GM18498 (cell line): ENCODE data around the gene IMP3.
"Not testable (repeated sequence)": the region's sequence is repeated elsewhere in the genome, so short reads cannot be mapped to it uniquely, and the experiment has no call there.

Experiments
- ATAC-seq: cut with Tn5 transposase; IDR thresholded peaks from one replicate; pipeline ENCODE4 v1.9.1; 2021; ENCODE audit warnings: mild to moderate bottlenecking, moderate library complexity; ENCODE audit not compliant: unreplicated experiment

IMP3 gene, protein sequence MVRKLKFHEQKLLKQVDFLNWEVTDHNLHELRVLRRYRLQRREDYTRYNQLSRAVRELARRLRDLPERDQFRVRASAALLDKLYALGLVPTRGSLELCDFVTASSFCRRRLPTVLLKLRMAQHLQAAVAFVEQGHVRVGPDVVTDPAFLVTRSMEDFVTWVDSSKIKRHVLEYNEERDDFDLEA

DNA sequence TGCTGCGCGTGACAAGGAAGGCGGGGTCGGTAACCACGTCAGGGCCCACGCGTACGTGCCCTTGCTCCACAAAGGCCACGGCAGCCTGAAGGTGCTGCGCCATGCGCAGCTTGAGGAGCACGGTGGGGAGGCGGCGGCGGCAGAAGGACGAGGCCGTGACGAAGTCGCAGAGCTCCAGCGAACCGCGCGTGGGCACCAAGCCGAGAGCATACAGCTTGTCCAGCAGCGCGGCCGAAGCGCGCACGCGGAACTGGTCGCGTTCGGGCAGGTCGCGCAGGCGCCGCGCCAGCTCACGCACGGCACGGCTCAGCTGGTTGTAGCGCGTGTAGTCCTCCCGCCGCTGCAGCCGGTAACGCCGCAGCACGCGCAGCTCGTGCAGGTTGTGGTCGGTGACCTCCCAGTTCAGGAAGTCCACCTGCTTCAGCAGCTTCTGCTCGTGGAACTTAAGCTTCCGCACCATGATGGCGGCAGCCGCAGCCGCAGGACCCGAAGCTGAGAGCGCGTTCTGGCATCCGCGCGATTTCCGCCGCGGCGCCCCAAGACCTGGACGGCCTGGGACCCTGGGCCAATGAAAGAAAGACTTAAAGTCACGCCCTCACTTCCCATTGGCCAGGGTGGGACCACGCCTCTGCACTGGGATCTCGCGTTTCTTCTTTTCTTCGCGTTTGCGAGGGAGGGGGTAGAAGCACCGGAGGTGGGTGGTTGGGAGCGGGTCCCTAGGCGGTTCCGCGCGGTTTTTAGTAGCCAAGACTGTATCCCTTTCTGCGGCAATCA is at the start of gene IMP3:
TSS of gene IMP3 (minus strand) at position 516 of the 774 bp plus-strand sequence. CDS start at position 460, 56 bp downstream.
- ATAC-seq, result peak; percentile 92

DNA sequence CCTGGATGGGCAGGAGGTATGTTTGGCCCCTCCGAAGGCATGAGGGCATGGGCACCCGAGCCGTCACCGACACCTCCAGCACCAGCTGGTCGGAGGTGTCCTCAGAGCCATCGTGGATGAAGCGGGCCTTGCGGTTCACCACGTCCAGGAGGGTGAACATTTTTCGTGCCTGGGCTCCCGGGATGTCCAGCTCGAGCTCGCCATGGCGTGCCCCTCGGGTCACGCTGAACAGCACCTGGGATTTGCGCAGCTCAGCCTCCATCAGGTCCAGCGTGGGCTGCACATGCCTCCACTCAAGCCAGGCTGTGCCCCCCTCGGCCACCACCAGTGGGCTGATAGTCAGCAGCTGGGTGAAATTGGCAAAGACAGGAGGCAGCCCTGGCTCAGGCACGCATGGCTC is 49.4 kb upstream of the IMP3 start:
- not testable (repeated sequence) for ATAC-seq

DNA sequence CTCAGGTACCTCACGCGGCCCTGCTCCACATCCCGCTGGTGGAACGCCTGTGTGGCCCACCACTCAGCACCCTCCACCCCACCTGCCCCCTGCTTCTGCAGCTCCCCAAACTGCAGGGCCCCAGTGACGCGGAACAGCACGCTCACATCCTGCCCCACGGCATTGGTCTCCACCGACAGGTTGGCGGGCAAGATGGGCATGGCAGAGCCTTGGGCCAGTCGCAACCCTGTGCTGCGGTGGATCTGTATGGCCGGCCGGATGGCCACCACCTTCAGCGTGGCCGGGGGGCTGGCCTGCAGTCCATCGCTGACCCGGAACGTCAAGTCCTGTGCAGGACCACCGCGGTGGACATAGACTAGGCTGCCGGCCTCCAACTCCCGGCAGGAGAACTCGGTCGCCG is 48.8 kb upstream of the IMP3 start:
- ATAC-seq, result no peak

DNA sequence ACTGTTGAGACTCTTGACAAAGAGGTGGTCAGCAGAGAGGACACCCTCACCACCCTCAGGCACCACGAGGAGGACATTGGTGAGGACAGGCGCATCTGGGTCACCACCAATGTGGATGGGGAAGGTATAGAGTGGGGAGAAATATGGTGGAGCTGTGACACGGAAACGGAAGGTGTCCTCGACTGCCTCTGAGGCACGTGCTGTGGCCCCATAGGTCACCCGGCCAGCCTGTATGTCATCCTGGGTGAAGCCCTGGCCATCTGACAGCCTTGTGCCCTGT is 48.2 kb upstream of the IMP3 start:
- ATAC-seq, result no peak

DNA sequence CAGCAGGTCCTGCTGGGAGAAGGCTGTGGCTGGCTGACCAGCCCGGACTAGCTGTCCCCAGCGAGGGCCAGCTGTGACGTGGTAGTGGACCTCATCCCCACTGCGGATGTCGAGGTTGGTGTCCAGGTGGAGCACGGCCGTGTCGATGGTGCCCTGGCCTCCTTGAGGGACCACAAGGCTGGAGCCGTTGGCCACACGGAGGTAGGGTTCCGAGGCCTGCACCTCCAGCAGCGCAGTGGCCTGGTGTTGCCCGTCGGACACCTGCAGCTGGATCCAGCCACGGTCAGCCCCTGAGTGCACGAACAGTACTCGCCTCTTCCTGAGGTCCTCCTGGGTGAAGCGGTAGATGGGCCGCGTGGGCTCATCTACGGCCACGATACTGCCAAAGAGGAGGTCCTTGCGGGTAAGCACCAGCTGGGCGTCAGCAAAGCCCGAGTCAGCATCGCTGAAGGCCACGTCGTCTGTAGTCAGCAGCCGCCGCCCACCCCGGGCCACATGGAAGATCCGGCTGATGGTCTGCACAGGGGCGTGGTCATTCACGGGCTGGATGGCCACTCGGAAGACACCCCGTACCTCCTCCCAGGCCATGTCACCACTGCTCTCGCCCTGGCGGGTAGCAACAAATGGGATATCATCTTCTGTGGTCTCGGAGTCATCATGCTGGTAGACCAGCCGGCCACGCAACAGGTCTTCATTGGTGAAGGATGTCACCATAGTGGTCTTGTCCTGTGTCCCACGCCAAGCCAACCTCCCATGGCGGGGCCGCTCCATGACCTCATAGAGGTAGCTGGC is 47.7 kb upstream of the IMP3 start:
- no peak for ATAC-seq

DNA sequence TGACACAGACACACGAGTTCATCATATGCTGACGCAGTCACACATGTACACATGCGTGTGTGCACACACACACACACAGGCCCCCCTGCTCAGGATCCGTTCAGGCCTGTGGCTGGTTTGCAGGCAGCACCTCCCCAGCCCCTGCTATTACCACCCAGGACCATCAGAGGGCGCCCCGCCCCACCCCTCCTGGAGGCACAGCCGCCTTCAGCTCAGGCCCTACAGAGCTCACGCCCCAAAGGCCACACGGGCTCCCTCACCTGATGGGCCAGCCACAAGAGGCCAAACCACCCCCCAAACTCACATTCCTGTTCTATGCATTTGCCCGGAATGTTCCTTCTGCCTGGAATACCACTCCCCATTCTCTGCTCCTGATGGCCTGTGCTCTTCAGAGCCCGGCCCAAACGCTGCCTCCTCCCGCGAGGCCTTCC is 46.2 kb upstream of the IMP3 start:
- ATAC-seq, result not testable (repeated sequence)

DNA sequence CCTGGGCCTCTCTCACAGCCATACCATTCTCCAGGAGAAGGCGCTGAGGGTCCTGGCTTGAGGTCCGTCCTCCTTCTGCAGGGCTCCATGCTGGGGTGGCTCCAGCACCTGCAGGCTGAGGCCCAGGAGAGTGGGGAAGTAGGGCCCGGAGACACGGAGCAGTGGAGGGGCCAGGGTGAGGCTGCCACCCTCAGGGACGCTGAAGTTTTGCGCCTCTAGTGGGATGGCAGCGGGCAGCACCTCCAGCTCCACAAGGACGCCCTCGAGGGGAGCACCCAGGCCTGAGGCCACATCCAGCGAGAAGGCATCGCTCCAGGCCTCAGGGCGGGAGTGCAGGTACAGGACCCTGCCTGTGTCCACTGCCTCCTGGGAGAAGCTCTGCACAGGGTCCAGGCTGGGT is 45.2 kb upstream of the IMP3 start:
- no peak for ATAC-seq

DNA sequence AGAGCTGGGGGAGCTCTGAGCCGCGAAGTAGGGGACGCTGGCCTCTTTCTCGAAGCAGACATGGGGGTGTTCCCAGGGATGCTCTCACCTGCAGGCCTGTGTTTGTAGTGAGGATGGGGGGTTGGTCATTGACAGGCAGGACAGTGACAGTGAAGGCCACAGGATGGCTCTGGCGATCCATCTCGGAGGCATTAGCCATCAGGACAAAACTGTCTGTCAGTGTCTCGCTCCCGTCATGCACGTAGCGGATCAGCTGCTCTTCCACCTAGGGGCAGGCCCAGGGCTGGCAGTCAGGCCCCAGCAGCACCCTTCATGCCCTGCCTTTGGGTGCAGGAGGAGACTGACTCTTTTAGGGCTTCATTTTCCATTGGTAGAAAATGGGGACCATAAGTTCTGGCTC is 44.6 kb upstream of the IMP3 start:
- ATAC-seq, result no peak

DNA sequence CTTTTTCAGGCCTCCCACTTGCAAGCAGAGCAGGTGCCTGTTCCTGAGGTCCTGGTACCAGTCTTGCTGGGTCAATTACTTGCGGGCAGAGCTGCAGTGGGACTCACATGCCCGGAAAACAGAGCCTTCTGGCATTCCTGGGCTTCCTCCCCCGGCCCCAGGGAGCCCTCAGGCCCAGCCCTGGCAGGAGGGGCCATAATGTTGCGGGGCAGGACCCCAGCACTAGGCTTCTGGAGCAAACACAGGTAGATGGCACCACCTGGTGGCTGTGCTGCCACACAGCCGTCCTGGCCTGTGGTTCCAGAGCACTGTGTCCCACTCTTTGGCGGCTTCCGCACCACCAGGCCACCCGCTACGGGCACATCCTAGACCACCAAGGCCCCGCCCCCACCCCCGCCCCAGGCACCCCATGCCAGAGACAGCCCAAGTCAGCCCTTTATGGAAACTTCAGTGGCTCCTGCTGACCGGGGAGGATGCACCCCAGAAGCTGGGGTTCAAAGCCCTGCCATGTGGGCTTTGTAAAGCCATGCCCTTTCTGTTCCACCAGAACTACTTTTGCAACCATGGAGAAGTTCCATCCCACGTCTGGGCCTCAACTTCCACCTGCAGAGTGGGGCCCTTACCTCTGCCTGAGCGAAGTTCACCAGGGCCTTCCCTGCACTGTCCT is 43.8 kb upstream of the IMP3 start:
- not testable (repeated sequence) for ATAC-seq

DNA sequence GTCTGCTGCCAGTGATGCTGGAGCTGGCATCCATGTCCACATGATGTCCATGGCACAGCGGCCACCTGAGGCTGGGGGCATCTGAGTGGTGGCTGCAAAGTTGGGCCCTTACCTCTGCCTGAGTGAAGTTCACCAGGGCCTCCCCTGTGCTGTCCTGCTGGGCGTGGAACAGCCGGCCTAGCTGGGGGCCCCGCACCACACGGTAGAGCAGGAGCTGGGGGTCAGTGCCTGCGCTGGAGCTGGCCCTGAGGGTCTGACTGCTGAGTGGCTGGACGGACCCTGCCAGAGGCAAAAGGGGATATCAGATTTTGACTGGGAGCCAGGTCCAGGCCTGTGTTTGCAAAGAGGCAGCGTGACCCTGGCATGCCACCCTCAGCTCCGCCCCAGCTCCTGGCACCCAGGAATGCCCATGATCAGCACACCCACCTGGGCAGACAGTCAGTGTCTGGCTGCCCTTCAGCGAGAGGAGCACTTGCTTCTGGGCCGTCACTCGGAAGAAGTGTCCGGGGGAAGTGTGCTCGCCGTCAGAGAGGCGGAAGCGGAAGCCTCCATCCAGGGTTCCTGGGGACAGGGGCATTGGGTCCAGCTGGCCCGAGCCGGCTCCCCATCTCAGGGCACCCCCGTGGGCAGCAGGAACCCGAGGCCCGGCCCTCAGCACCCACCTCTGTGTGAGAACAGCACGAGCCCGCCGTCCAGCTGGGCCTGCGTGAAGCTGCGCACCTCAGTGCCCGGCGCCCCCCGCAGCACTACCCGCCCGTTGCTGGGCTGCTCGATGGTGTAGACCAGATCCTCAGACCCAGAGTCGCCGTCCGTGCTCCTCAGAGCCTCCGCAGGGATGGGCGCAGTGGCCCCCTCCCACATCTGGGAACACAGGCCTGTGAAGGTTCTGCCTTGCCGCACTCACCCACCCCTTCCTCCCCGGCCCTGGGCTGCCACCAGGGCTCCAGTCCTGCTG is 42.4 kb upstream of the IMP3 start:
- no peak for ATAC-seq

DNA sequence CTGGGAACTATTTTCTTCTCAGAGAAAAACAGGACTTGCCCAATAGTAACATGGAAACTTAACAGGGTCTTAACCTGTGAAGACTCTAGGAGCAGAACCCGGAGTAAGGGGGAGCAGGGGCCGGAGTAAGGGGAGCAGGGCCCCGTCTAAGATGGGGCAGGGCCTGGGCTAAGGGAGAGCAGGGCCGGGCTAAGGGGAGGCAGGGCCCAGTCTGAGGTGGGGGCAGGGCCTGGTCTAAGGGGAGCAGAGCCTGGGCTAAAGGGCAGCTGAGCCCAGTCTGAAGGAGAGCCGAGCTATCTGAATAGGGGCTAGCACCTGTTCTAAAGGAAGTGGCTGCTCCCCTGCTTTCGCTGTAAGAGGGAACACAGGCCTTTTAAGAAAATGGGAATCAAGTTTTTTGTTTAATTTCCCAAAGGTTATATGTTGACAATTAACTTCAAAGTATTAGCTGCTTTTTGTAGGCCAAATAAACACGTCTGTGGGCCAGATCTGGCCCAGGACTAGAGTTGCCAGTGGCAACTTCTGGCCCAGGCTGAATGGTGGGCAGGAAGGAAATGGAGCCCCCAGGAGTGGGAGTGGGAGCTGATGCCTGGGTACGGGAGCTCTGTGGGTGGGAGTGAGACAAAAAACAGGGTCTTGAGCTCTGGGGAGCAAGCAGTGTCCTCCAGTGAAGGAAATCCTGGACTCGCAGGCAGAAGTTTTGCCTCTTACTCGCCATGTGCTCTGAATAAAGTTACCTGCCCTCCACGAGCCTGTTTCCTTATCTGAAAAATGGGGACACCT is 40.2 kb upstream of the IMP3 start:
- no peak for ATAC-seq

DNA sequence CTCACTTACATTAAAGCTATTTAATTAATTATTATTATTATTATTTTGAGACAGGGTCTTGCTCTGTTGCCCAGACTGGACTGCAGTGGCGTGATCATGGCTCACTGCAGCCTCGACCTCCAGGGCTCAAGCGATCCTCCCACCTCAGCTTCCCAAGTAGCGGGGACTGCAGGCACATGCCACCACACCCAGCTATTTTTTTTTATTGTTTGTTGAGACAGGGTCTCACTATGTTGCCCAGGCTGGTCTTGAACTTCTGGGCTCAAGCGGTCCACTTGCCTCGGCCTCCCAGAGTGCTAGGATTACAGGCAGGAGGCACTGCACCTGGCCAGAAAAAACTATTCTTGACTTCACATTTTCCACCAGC is 38.3 kb upstream of the IMP3 start:
- not testable (repeated sequence) for ATAC-seq

DNA sequence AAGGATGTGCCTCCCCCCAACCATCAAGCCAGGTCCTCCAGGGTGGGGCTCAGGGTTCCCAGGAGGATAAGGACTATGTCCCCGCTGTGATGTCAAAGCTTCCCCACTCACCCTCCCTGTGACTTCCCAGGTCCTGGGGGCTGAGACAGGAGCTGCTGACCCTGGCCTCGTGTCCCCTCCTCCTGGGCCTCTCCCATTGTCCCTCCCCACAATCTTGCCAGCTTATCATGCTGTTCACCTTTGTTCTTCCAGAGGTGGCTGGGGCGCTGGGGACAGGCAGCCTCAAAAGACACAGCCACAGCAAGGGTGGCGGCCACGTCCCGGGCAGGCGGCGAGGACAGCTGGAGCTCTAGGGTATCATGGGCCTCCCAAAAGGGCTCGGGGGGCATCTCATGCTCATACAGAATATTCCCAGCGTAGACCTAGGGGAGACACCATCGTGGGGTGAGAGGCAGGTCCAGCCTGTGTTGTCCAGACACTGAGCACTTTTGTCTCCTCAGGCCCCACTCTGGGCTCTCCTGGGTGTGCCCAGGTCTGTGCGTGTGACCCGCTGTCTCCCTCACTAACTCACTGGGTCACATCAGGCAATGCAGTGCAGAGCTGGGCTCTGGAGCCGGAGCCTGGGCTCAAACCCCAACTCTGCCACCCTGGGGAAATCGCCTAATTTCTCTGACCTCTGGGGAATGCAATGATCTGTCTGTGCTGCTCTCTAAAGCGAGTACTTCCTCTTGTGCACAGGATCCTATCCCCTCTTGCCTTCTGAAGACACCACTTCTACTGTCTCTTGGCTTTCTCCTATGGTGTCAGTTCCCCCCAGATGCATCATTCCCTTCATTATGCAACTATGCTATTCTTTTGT is 37.7 kb upstream of the IMP3 start:
- no peak for ATAC-seq

DNA sequence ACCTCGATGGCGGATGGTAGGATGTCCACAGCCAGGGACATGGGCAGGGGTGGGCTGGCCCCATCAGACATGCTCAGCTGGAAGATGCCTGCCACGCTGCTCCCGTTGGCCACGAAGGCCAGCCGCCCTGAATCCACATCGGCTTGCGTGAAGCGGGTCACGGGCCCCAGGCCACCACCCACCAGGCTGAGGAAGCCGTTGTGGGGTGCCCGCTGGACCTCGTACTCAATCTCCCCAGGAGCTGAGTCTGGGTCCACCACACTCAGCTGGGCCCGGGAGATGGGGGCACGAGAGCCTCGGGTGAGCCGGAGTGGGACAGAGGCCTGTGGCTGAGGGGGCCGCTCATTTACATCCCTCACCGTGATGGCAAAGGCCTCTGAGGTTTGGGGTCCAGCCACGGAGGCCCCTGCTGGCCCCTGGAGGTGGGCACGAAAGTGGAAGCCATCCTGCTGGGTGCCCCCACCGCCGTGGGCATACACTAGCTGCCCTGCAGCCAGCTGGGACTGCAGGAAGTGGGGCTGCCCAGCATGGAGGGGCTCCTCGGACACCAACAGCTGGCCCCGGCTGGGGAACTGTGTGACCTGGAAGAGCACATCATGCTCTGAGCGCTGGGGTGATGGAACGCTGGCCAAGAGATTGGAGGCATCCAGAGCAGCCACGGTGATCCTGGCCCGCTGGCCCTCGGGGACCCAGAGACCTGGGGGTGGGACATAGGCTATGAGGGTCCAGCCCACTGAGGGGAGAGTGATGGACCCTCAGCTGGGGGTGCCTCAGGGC is 36.9 kb upstream of the IMP3 start:
- ATAC-seq, result no peak

DNA sequence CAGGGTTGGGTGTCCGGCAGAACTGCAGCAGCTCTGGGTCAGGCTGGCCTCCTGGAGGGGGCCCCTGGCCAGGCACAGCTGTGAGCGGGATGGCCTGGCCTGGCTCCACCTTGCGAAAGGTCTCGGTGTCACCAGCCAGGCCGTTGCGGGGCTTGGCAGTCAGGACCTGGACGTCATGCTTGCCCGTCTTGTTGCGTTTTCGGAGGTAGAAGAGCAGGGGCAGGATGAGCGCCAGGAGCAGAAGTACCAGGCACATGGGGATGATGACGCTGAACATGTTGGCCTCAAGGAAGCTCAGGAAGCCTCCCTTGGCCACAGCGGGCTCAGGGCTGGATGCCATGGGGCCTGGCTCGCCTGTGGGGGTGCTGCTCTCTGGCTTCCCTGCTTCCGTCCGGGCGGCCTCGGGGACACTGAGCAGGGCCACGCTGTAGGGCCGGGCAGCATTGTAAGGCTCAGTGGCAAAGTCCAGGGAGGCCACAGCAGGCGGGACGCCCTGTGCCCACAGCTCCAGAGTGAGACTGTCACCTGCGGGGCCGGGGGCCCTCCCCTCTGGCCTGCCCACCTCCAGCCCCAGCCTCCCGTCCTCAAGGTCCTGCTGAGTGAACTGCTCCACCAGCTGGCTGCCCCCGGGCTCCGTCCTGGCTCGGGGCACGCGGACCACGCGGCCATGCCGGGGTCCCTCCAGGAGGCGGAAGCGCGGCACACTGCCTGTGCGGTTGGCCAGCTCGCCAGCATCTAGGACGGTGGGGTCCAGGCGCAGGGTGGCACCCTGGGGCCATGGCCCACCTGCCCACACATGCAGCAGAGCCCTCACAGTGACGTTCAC is 35.8 kb upstream of the IMP3 start:
- ATAC-seq, result no peak

DNA sequence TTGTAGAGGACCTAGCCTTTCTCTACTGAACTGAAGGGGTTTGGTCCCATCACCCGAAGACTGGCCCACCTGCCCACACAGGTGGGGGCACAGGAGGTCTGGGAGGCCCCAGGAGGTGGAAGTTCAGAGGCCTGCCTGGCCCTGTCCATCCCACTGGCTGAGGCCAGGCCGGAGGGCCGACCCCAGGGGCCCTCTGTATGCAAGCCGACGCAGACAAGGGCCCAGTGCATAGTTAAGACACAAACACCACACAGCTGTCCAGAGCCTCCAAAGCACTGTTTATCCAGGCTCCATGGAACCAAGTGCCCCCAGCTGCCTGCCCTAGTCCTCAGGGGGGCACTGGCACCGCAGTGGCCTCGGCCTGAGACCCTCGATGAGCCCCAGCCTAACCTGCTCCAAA is 34.3 kb upstream of the IMP3 start:
- no peak for ATAC-seq
